ENCODE data around the gene CPA1. TPM values are rescaled to one million over a fixed set of nuclear protein-coding genes. Genes with fewer than 3 reads are reported as not detected.

Gene CPA1
- total RNA-seq, 2 donors from 2014 or later = not detected

GRCh38 chr7:130362251-130362816 is 18.0 kb upstream of the CPA1 start:
- Histone ChIP-seq H3K9me3 (ENCODE audit: control insufficient read depth, low read length) (no peaks in the 10 kb centered on the region), H3K4me3 (ENCODE audit: low read length) (no peak overlapping the region), H3K4me1 (ENCODE audit: control insufficient read depth, insufficient read depth, low read length) (no peaks in the 10 kb centered on the region), H3K36me3 (ENCODE audit: control insufficient read depth, insufficient read depth, low read length) (no peaks in the 10 kb centered on the region), H3K27ac (ENCODE audit: low read depth, low read length) (no peak overlapping the region), H3K27me3 (ENCODE audit: control insufficient read depth, insufficient read depth, low read length, poor library complexity, severe bottlenecking) (no peaks in the 10 kb centered on the region), H3K9ac (ENCODE audit: extremely low read depth, low read length, poor library complexity, severe bottlenecking) (no peak overlapping the region)
- Mint-ChIP-seq H3K36me3 (ENCODE audit: low read depth) (no peaks in the 10 kb centered on the region), H3K27me3 (ENCODE audit: insufficient read depth) (peaks cover 4% of the 10 kb centered on the region), H3K4me3 (no peak overlapping the region), H3K4me1 (peaks cover 4% of the 10 kb centered on the region), H3K27ac (no peak overlapping the region), H3K9me3 (peaks cover 8% of the 10 kb centered on the region)
- WGBS, 2 experiments (ENCODE audit: insufficient coverage in 1 of 2, insufficient read length in 1 of 2) = 89 to 92% methylated on average over 9 to 10 of the region's 10 CpGs
- TF ChIP-seq CTCF (conservative IDR thresholded peaks at IDR 0.05) = no peak
- DNase-seq = no peak

GRCh38 chr7:130363026-130363847 is 17.1 kb upstream of the CPA1 start:
- no peak overlapping the region for H3K9ac ChIP-seq (ENCODE audit: extremely low read depth, low read length, poor library complexity, severe bottlenecking)
- no peaks in the 10 kb centered on the region for H3K9me3 ChIP-seq (ENCODE audit: control insufficient read depth, low read length)
- Mint-ChIP-seq H3K4me1 (peaks cover 4% of the 10 kb centered on the region), H3K36me3 (ENCODE audit: low read depth) (no peaks in the 10 kb centered on the region), H3K27me3 (ENCODE audit: insufficient read depth) (peaks cover 4% of the 10 kb centered on the region), H3K4me3 (no peak overlapping the region), H3K9me3 (peaks cover 8% of the 10 kb centered on the region), H3K27ac (no peak overlapping the region)
- no peak overlapping the region for H3K4me3 ChIP-seq (ENCODE audit: low read length)
- H3K4me1 ChIP-seq (ENCODE audit: control insufficient read depth, insufficient read depth, low read length) = no peaks in the 10 kb centered on the region
- no peaks in the 10 kb centered on the region for H3K27me3 ChIP-seq (ENCODE audit: control insufficient read depth, insufficient read depth, low read length, poor library complexity, severe bottlenecking)
- no peaks in the 10 kb centered on the region for H3K36me3 ChIP-seq (ENCODE audit: control insufficient read depth, insufficient read depth, low read length)
- WGBS, 2 experiments (ENCODE audit: insufficient coverage in 1 of 2, insufficient read length in 1 of 2) = 92 to 98% methylated on average over 8 of the region's 8 CpGs
- TF ChIP-seq CTCF (conservative IDR thresholded peaks at IDR 0.05) = no peak
- no peak overlapping the region for H3K27ac ChIP-seq (ENCODE audit: low read depth, low read length)
- no peak for DNase-seq

- Histone ChIP-seq H3K27ac (ENCODE audit: low read depth, low read length) (no peak overlapping the region), H3K9ac (ENCODE audit: extremely low read depth, low read length, poor library complexity, severe bottlenecking) (no peak overlapping the region), H3K36me3 (ENCODE audit: control insufficient read depth, insufficient read depth, low read length) (no peaks in the 10 kb centered on the region), H3K4me1 (ENCODE audit: control insufficient read depth, insufficient read depth, low read length) (no peaks in the 10 kb centered on the region), H3K27me3 (ENCODE audit: control insufficient read depth, insufficient read depth, low read length, poor library complexity, severe bottlenecking) (no peaks in the 10 kb centered on the region), H3K4me3 (ENCODE audit: low read length) (no peak overlapping the region), H3K9me3 (ENCODE audit: control insufficient read depth, low read length) (no peaks in the 10 kb centered on the region)
- no peak overlapping the region for H3K27ac Mint-ChIP-seq
- 97% methylated on average over 4 of the region's 4 CpGs for WGBS, 2 experiments (ENCODE audit: insufficient coverage in 1 of 2, insufficient read length in 1 of 2)
- H3K36me3 Mint-ChIP-seq (ENCODE audit: low read depth) = no peaks in the 10 kb centered on the region
- peaks cover 4% of the 10 kb centered on the region for H3K4me1 Mint-ChIP-seq
- peaks cover 4% of the 10 kb centered on the region for H3K27me3 Mint-ChIP-seq (ENCODE audit: insufficient read depth)
- TF ChIP-seq CTCF (conservative IDR thresholded peaks at IDR 0.05) = no peak
- no peak overlapping the region for H3K4me3 Mint-ChIP-seq
- peaks cover 8% of the 10 kb centered on the region for H3K9me3 Mint-ChIP-seq
- DNase-seq = no peak
Measured at GRCh38 chr7:130364451-130364850, 15.8 kb upstream of the CPA1 start.

All from endodermal cell (in vitro differentiated cells).